ENCODE data around the gene EIF4H. TPM values are rescaled to one million over a fixed set of nuclear protein-coding genes. Genes with fewer than 3 reads are reported as not detected.
"Not testable (repeated sequence)": the region's sequence is repeated elsewhere in the genome, so short reads cannot be mapped to it uniquely, and the experiment has no call there.

EIF4H gene
- total RNA-seq, 2 donors from 2014 or later = 207 to 213 TPM

DNA sequence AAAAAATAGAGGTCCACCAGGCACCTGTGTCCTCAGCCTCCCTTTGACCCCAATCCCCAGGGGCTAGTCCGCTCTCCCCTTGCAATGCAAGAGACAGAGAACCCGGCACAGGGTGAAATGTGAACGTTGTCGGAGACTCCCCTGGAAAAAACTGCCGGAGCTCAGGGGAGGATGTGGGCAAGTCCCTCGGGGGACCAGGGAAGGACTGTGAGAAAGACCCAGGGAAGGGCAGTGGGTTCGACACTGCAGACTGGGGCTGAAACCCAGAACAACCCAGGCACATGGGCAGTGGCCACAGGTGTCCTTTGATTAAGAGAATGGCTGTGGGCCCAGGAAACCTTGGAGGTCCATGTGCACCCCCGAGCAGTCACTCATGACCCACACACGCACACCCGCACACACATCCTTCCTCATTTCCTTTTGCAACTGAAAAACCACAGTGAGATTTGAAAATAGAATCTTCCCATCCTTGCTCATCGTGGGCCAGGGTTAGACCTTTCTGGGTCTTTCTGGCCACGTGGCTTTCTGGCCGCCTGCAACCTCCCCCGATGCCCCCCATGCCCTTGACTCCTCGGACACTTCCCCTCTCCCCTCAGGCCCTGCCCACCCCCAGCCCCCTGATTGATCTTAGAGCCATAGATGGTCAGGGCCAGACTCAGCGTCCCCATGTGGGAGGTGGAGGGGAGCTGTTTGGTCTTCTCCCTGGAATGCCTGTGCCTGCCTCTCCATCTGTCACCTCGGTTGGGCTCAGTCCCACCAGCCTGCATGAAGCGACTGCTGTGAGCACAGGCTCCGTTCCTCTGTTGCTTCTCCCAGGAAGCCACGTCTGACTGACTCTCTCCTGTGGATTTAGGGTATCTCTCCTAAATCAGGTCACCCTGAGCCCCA lies 43.5 kb downstream of the EIF4H start:
- intact Hi-C loops (cut with DNase I) = loop anchor here in 1 of 2 donors (10.0 kb wide), 1 partner anchor 307 kb away; no protein-coding TSS in a partner anchor
- no peak for DNase-seq (ENCODE audit: low spot score)

DNA sequence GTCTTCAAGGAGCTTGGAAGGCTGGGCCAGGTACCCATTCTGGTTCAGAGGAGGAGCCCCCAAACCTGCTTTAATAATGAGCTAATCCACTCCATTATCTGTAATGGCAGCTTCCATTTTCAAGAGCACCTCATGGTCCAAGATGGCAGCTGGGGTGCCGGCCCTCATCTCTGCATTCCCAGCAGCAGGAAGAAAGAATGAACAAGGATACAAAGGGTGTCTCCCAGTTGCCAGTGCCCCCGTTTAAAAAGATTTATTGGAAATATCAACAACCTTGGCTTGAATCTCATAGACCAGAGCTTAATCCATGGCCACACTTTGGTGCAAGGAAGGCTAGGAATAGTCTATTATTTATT lies 44.2 kb downstream of the EIF4H start:
- intact Hi-C loops (cut with DNase I) = loop anchor here in 1 of 2 donors (10.0 kb wide), 1 partner anchor 306 kb away; no protein-coding TSS in a partner anchor
- DNase-seq (ENCODE audit: low spot score) = no peak

DNA sequence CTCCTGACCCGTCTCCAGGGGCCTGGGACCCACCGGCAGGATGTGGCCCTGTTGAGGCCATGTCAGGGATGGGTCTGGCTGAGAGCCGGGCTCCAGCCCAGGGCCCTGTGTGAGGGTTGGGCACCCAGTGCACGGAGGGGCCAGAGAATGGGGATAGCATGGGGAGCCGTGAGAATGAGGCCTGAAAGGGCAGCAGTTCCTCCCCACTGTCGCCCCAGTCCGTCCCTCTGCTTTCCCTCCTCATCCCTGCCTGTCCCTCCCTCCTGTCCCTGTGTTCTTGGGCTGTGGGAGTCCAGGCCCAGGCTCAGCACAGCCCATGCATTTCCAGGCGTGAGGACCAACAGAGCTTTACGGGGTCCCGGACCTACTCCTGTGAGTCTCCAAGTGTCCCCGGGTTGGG lies 45.3 kb downstream of the EIF4H start:
- intact Hi-C loops (cut with DNase I) = loop anchor here in 1 of 2 donors (10.0 kb wide), 1 partner anchor 305 kb away; no protein-coding TSS in a partner anchor
- no peak for DNase-seq (ENCODE audit: low spot score)

DNA sequence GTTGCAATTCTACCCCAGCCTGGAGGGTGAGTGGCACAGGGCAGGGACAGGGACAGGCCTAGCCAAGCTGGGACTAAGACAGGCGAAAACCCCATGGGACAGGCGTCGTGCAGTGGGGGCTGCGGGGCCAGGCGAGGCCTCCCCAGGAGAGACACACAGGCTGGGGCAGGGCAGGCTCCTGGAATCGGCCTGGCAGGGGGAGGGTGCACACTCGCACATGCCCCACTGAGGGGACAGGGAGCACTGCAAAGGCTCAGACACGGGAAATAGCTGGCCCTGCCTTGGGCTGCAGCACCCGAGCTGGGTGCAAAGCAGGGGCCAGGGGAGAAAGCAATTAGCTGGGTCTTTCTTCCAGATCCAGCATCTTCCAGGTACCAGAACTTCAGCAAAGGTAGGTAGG lies 46.1 kb downstream of the EIF4H start:
- intact Hi-C loops (cut with DNase I) = loop anchor here in 1 of 2 donors (5.0 kb wide), 1 partner anchor 167 kb away; no protein-coding TSS in a partner anchor
- DNase-seq (ENCODE audit: low spot score) = no peak

DNA sequence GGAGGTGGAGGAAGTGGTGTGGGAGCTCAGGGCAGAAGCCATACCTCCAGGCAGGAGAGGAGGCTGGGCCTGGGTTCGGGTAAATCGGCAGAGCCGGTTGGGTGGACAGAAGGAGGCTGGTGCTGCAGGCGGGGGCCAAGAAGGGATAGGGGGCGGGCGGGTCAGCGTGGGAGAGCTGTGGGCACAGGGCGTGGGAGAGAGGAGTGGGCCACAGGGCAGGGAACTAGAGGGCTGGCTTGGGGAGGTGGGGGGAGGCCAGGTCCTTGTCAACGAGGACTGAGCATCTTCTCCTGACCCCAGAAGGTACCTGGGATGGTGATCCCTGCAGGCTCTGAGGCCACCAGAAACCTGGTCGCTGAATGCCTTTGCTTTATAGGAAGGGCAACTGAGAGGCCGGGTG lies 47.6 kb downstream of the EIF4H start:
- intact Hi-C loops (cut with DNase I) = loop anchor here in 1 of 2 donors (5.0 kb wide), 1 partner anchor 166 kb away; no protein-coding TSS in a partner anchor
- no peak for DNase-seq (ENCODE audit: low spot score)

DNA sequence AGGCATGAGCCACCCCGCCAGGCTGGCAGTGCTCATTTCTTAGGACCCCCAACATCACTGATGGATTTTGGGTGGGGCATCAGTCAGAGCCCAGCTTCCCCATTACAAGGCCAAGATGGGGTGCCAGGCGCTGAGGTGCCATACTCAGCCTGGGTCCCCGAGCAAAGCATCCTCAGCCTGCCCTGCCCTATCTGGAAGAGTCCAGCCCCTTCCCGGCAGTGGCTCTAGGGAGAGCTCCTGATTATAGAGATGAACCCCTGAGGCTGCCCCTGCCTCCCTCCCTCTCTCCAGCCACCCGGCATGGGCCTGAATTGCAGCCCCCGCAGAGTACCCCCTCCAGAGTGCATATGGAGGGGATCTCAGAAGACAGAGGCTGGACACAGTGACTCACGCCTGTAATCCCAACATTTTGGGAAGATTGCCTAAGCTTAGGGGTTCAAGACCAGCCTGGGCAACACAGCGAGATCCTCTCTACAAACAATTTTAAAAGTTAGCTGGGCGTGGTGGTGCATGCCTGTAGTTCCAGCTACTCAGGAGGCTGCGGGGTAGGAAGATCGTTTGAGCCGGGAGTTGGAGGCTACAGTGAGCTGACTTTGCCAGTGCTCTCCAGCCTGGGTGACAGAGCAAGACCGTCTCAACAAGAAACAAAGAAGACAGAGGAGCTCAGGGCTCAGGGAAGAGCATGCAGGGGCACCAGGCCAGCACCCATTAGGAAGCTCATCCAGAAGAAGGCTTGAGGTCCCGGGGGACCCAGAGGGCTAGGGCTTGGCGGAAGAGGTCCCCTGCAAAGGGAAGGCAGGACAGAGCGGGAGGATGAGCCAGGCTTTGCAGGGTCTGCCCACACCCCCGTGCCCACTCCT lies 48.9 kb downstream of the EIF4H start:
- DNase-seq (ENCODE audit: low spot score) = no peak
- intact Hi-C loops (cut with DNase I) = loop anchor here in 1 of 2 donors (5.0 kb wide), 1 partner anchor 164 kb away; no protein-coding TSS in a partner anchor

DNA sequence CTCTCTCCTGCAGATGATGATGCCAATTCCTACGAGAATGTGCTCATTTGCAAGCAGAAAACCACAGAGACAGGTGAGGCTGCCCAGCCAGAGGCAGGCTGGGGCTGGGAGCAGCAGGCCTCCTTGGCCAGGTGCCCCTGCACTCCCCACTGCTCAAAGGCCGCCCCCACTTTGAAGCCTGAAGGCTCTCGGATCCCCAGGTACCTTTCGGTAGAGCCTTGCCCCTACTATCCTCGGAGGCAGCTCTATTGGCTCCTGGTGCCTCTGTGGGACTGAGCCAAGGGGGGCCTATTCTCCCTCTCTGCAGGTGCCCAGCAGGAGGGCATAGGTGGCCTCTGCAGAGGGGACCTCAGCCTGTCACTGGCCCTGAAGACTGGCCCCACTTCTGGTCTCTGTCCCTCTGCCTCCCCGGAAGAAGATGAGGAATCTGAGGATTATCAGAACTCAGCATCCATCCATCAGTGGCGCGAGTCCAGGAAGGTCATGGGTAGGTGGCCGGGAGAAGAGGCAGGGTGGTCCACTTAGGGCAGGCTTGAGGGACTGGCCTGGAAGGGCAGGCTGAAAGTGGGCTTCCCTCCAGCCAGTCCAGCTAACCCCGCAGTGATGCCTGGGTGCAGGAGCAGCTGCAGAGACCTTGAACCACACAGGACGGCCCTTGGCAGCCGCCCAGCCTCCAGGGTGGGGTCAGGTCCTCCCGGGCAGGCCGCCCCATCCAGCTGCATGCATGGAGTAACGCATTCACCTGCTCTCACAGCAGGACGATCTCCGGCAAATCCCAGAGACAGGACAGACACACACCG lies 49.8 kb downstream of the EIF4H start:
- intact Hi-C loops (cut with DNase I) = loop anchor here in 1 of 2 donors (5.0 kb wide), 1 partner anchor 163 kb away; no protein-coding TSS in a partner anchor
- DNase-seq (ENCODE audit: low spot score) = no peak

DNA sequence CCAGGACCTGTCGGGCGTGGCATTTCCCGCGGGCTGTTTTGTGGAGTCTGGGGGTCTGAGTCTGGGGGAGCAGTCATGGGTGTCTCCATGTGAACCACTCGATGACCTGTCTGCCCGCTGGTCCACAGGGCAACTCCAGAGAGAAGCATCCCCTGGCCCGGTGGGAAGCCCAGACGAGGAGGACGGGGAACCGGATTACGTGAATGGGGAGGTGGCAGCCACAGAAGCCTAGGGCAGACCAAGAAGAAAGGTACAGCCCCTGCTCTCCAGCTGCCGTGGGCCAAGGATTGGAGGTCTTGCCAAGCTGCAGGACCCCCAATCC lies 50.3 kb downstream of the EIF4H start:
- intact Hi-C loops (cut with DNase I) = loop anchor here in 1 of 2 donors (5.0 kb wide), 1 partner anchor 163 kb away; no protein-coding TSS in a partner anchor
- DNase-seq (ENCODE audit: low spot score) = no peak

DNA sequence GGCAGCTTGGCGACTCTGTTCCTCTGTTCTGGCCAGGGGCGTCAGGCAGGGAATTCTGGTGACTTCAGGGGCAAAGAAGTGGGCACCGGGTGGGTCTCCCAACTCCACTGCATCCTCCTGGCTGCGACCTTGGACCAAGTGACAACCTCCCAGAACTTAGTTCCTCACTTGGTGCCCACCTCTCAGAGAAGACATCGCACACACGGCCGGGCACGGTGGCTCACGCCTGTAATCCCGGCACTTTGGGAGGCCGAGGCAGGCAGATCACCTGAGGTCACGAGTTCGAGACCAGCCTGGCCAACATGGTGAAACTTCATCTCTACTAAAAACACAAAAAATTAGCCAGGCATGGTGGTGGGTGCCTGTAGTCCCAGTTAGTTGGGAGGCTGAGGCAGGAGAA lies 50.8 kb downstream of the EIF4H start:
- intact Hi-C loops (cut with DNase I) = loop anchor here in 1 of 2 donors (5.0 kb wide), 1 partner anchor 162 kb away; no protein-coding TSS in a partner anchor

DNA sequence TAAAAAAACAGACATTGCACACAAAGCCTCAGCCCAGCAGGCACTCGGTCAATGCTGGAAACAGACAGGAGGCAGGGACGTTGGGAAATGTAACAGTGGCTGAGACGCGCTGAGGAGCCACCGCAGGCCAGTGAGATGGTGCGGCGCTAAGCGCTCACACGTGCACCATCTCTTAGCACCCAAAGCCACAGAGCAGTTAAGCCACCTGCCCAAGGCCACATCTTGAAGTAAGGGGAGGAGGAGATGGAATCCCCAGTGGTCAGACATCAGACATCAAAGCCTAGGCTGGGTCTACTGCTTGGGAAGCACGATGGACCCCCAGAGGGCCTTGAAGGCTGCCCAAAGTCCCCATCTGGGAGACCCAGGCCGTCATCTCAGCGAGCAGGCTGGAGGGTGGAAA lies 51.2 kb downstream of the EIF4H start:
- intact Hi-C loops (cut with DNase I) = no loop called here
- no peak for DNase-seq (ENCODE audit: low spot score)

More for the DNA sequence above, 50.8 kb downstream of the EIF4H start:
- DNase-seq (ENCODE audit: low spot score) = not testable (repeated sequence)

DNA sequence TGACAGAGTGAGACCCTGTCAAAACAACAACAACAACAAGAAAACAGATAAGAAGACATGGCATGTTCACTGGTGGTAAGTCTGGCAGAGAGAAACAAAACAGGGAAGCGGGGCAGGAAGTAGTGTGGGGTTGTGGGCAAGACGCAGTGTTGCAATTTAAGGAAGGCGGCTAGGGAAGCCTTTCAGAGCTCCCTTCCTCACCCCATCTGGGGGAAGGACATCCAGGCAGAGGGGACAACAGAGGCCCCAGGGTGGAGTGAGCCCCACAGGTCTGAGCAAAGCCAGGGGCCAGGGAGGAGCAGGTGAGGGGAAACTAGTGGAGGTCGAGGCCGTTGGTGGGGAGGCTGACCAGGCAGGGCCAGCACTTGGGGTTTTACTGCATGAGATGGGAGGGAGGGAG lies 52.5 kb downstream of the EIF4H start:
- no peak for DNase-seq (ENCODE audit: low spot score)
- intact Hi-C loops (cut with DNase I) = no loop called here

DNA sequence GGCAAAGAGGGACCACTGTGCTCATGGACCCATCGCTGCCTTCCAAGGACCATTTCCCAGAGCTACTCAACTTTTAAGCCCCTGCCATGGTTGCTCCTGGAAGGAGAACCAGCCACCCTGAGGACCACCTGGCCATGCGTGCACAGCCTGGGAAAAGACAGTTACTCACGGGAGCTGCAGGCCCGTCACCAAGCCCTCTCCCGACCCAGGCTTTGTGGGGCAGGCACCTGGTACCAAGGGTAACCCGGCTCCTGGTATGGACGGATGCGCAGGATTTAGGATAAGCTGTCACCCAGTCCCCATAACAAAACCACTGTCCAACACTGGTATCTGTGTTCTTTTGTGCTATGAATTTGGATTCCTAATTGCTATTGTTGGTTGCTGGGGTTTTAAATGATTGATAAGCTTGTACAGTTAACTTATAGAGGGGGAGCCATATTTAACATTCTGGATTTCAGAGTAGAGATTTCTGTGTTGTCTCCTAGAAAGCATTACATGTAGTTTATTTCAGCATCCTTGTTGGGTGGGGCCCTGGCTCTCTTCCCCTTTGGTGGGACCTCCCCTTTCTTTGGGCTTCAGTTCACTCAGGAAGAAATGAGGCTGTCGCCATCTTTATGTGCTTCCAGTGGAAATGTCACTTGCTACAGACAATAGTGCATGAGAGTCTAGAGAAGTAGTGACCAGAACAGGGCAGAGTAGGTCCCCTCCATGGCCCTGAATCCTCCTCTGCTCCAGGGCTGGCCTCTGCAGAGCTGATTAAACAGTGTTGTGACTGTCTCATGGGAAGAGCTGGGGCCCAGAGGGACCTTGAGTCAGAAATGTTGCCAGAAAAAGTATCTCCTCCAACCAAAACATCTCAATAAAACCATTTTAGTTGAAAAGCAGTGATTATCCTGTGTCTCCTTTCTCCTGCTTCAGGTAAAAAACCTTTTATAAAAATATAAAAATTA lies 55.1 kb downstream of the EIF4H start:
- DNase-seq (ENCODE audit: low spot score) = no peak
- intact Hi-C loops (cut with DNase I) = no loop called here

DNA sequence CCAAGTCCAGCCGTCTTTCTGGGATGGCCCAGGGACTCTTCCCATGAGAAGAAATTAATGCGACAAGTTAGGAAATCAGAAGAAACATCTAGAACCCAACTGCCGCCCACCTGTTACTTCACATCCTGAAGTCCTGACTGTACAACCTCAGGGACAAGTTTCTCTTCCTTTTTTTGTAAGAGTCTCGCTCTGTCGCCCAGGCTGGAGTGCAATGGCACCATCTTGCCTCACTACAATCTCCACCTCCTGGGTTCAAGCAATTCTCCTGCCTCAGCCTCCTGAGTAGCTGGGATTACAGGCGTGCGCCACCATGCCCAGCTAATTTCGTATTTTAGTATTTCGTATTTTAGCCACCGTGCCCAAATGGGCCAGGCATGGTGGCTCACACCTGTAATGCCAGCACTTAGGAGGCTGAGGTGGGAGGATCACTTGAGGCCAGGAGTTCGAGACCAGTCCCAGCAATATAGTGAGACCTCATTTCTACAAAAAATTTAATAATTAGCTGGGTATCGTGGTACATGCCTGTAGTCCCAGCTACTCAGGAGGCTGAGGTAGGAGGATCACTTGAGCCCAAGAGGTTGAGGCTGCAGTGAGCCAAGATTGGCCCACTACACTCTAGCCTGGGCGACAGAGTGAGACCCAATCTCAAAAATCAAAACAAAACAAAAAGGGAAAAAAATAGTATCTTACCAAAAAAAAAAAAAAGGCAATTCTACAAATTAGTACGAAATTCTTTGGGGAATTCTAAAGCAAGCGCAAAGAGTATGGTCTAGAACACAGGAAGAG lies 56.5 kb downstream of the EIF4H start:
- intact Hi-C loops (cut with DNase I) = no loop called here
- DNase-seq (ENCODE audit: low spot score) = no peak

DNA sequence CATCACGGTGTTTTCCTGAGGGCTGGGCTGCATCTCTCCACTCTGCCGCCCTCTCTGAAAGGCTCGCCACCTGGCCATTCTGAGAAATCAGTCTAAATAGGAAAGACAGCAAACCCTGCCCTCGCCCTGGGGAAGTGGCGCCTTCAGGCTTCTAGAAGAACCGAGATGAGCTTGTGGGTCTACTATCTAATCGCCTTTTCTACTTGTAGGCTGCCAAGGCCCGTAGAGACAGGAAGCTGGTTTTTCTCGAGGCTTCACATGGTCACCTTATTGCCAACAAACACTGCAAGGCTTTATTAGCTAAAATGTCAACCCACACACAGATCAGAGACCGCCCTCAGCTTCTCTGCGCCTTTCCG lies 57.1 kb downstream of the EIF4H start:
- intact Hi-C loops (cut with DNase I) = no loop called here
- no peak for DNase-seq (ENCODE audit: low spot score)

DNA sequence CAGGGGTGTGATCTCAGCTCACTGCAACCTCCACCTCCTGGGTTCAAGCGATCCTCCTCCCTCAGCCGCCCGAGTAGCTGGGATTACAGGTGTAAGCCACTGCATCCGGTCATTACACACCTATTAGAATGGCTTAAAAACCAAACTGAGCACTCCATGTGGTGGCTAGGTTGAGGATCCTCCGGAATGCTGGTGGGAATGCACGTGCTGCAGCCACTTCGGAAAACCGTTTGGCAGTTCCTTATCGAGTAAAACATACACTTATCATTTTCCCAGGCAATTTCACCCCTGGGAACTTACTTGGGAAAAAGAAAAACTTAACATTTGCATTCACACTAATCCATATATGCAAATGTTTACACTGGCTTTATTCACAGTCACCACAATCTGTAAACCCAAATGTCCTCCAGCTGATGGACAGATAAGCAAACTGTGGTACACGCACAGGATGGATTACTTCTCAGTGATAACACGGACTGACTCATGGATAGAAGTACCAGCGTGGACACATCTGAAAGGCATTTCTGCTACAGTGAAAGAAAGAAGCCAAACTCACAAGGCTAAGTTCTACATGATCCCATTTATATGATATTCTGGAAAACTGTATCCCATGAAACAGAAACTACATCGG lies 59.6 kb downstream of the EIF4H start:
- intact Hi-C loops (cut with DNase I) = no loop called here
- no peak for DNase-seq (ENCODE audit: low spot score)

DNA sequence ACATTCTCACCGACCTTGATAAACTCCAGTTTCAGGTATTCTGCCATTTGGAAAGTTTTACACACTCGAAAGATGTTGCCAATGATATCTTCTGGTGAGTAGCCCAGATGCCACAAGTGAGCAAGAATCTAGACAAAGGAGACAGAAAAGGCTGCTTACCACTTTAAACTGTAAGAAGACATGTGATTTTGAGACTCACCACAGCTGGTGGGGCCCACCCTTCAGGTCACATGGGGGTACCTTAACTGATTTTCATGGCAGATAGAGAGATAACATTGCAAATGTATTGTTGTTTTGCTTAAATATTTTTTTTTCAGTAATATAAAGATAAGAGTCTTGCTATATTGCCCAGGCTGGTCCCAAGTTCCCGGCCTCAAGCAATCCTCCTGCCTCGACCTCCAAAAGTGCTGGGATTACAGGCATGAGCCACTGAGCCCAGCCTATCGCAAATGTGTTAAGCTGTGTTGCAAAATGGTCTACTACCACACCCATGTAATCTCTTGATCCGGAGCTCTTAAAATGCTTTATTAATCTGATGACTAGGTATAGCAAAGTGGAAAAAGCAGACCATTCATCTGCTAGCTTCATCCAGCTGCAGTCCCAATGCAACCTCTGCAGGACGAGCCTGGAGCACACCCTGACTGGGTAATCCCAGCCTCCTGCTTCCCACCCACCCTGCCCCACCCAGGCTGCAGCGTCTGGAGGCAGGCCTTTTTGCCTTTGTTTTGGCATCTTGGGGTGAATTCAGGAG lies 61.5 kb downstream of the EIF4H start:
- DNase-seq (ENCODE audit: low spot score) = no peak
- intact Hi-C loops (cut with DNase I) = no loop called here

Data from posterior vena cava (tissue), 2 donors.